HG03378 (cell line): Measurements from ENCODE around the gene TMEM41B.

Experiments used
- ATAC-seq: cut with Tn5 transposase; IDR thresholded peaks from one replicate; pipeline ENCODE4 v1.9.1; 2021; ENCODE audit warnings: mild to moderate bottlenecking, moderate library complexity; ENCODE audit not compliant: unreplicated experiment

The TMEM41B gene

GRCh38 chr11:9310485-9311090 is 3.8 kb downstream of the TMEM41B start:
- no peak for ATAC-seq

- ATAC-seq: no peak
Measured at GRCh38 chr11:9304178-9304577, 10.2 kb downstream of the TMEM41B start.

- no peak for ATAC-seq
Measured at GRCh38 chr11:9302448-9302847, 11.9 kb downstream of the TMEM41B start.

DNA sequence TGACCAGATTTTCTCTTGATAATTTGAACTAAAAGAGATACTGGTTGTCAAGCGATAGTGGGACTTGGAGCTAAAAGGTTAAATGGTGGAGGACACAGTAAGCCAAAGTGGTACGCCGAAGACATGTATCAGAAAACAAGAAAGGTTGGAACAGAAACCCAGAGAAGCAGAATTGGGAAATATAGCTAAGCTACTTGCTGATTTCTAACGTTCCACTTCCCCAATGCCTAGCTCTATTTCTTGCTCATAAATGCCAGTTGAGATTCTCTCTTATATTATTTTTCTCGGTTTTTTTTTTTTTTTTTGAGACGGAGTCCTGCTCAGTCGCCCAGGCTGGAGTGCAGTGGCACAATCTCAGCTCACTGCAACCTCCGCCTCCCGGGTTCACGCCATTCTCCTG is 12.7 kb downstream of the TMEM41B start:
- no peak for ATAC-seq

- ATAC-seq: no peak
Measured at GRCh38 chr11:9293646-9294045, 20.7 kb downstream of the TMEM41B start.

DNA sequence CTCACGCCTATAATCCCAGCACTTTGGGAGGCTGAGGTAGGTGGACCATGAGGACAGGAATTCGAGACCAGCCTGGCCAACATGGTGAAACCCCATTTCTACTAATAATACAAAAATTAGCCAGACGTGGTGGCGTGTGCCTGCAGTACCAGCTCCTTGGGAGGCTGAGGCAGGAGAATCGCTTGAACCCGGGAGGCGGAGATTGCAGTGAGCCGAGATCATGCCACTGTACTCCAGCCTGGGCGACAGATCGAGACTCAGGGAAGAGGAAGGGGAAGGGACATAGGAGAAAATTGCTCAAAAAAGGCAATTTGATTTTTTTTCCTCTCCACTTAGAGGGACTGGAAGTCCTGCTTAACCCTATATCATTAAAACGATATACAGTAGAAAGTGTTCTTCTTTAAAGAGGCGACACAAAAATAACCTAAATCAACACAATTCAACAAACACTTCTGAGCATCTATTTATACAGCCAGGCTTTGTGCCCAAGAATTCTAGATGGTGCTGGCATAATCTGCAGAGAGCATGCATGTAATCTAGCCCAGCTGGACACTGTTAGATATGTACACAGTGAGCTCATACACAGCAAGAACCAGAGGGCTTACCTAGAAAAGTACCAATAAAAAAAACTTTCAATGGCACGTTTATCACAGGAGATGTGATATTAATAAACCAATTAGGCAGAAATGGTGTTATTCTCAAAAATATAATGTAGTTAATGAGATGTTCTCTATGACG is 28.4 kb downstream of the TMEM41B start:
- no peak for ATAC-seq

- ATAC-seq: peak; percentile 88
Measured at GRCh38 chr11:9280655-9281301, 33.6 kb downstream of the TMEM41B start.

- ATAC-seq: no peak
Measured at GRCh38 chr11:9277176-9277575, 37.2 kb downstream of the TMEM41B start.

DNA sequence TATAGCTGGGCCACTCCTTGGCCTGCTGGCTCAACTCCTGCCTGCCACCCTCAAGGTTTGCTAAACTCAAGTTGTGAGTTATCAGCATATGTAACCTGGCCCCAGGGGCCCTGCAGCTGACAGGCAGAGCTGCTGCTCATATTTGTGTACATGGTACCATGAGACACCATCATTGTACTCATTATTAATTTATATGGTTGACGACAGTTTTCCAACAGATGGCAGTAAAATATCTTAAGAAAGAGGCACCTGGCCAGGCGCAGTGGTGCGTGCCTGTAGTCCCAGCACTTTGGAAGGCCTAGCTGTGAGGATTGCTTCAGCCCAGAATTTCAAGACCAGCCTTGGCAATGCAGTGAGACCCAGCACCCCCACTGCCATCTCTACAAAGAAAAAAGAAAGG is 37.8 kb downstream of the TMEM41B start:
- ATAC-seq: no peak

DNA sequence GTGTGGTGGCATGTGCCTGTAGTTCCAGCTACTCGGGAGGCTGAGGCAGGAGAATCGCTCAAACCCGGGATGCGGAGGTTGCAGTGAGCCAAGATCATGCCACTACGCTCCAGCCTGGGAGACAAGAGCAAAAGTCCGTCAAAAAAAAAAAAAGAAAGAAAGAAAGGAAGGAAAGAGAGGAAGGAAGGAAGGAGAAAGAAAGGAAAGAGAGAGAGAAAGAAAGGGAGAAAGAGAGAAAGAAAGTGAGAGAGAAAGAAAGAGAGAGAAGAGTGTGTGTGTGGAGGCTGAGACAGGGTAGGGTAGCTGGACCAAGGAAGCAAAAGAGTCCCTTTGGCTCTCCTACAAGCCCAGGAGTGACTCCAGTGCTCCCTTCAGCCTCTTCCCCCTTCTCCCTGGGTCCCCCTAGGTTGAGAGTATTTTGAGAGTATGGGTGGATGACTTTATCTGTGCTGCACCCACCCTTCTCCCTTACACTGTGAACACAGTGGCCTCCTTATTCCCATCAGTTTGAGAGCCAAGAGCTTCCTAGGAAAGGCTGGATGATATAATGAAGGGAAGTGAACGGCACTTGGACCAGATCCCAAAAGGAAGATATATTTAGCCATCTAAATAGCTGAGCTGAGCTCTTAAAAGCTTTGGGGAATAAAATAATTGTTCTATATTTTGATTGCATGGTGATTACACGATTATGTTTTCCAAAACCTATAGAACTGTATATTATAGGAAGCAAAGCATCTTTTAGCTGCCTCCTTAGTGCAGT is 39.7 kb downstream of the TMEM41B start:
- ATAC-seq: no peak

DNA sequence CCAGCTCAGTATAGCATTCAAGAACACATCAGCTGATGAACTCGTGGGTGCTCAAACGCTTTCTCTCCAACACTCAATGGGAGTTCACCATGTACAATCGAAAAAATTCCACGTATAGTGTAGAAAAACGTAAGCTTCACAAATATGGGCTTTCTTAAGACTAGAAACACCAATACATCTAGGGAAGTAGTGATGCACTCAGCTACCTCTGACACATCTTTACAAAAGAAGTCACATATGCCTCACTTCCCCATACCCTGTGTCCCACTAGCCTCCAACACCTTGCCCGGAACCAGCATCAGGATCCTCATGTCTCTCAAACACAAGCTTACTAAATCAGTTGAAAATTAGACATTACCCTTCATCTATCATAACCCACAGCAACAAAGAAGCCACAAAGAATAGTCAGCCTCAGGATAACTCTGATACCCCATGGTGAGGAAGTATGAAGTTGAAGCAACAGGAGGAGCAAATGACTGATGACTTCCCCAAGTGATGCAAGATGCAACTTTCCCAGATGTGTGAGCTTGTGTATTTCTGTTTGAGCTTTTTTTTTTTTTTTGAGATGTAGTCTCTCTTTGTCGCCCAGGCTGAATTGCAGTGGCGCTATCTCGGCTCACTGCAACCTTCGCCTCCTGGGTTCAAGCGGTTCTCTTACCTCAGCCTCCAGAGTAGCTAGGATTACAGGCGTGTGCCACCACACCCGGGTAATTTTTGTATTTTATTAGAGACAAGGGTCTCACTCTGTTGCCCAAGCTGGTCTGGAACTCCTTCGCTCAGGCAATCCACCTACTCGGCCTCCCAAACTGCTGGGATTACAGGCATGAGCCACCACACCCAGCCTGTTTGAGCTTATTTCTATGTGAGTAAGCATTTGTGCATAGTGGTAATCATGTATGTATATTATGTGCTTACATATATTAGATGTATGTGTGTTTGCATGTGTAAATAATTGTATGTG is 40.7 kb downstream of the TMEM41B start:
- ATAC-seq: no peak

DNA sequence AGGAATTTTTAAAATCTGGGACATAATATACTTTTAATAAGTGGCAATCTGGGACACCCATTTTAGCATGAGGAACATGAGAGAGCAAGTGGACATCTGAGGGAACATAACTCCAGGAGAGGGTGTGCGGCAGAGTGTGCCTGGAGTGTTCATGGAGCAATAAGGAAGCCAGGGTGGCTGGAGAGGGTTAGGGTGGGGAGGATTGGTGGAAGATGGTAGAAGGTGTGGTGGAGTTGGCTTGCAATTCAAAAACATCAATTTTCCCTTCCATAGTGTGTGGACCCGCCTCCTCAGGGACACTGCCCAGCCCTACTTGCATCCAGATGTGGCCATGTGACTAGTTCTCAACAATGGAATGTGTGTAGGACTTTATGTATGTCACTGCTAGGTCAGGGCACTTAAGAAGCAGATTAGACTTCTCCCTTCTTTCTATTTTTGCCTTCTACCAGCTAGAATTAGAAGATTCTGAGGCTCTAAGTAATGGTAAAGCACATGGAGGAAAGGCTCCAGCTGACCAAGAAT is 44.8 kb downstream of the TMEM41B start:
- ATAC-seq: no peak

GRCh38 chr11:9267680-9268079 is 46.7 kb downstream of the TMEM41B start:
- ATAC-seq: no peak

DNA sequence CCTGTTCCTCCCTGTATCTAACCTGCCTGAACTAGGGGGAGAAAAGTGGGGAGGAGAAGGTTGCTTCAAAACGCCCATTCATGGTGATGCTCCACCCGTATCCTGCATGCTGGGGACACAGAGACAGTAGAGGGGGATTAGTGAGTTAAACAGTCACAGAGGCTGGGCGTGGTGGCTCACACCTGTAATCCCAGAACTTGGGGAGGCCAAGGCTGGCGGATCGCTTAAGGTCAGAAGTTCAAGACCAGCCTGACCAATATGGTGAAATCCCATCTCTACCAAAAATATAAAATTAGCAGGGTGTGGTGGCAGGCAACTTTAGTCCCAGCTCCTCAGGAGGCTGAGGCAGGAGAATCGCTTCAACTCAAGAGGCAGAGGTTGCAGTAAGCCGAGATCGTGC is 47.5 kb downstream of the TMEM41B start:
- ATAC-seq: no peak

- ATAC-seq: no peak
Measured at GRCh38 chr11:9266132-9266736, 48.2 kb downstream of the TMEM41B start.

DNA sequence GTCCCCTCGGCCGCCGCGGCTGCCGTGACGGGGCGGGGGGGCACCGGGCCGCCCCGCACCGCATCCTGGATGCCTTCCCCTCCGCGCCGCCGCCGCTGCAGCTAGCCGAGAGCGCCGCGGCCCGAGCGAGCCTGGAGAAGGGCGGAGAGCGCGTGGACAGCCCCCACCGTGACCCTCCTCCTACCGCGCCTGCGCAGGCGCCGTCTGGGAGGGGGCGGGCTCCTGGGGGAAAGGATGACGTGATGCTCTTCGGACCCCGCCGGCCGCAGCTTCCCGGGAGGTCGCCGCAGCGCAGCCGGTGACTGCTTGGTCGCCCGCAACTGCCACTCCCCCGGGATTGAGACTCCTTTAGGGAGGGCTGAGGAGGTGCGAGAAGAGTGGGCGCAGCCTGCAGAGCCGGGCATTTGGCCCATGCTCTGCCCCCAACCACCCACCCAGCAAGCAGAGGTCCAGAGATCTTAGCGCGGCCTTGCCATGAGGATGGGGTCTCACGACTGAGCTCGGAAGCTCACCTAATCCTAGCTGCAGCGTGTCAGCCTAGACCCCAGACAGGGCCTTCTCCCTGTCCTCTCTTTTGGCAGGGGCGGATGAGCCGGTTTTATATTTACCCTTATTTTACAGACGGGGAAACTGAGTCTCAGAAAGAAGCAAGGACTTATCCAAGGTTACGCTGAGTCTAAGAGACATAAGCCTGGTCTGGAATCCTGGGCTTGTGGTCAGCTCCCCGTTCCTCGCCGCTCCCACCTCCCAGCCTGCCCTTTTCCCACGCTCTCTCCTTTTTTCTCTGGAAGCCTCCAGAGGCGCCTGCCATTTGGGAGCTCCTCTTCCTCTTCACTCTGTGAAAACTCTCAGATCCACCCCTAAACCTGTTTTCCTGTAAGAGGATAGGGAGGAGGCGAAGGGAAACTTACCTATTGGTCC is 48.9 kb downstream of the TMEM41B start, which contains the start of gene DENND5A:
DENND5A (minus strand) TSS at position 140 of the 921 bp plus-strand sequence. CDS start 281 bp downstream, outside the sequence.
- no peak for ATAC-seq

DNA sequence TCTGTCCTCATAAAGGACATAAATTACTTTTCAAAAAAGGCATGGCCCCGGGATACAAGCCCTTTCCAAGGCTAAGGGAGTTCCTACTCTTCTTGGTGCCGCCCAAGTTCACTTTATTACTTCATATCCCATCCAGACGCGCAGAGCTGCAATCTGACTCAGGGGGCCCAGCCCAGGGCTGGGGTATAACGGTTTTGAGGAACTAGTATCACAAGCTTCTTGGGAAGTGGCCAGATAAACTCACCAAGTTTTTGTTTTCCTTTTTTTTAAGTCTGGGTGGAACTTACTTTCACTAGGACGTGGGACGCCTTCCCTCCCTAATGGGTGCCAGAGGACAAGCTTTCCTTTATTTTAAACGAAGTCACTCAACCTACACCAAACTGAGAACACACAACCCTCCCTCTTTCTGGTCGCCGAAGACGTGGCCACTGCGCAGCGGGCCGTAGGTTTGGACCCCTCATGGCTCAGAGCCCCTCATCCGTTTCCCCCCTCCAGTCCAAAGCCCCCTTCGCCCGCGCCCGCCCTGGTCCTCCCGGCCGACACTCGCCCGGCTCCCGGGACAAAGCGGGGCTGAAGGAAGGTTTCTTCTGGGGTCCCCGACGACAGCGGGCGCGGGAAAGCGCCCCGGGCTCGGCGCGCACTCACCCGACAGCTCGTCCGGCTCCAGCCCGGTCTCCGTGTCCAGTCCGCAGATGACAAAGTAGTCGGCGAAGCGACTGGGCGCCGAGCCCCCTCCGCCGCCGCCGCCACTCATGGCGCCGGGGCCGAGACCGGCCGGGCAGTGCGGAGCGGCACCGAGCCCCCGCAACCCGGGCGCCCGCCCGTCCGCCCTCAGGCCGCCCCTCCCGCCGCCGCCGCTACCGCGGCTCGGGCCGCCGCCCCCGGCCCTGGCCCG is 49.8 kb downstream of the TMEM41B start:
- peak; percentile 18 for ATAC-seq
